Liver (tissue), 3 donors: Measurements from ENCODE around the gene PRDM2.

Source experiments
- EGR1 ChIP-seq, 2 donors: IDR thresholded peaks; 2 replicates each; pipeline ENCODE4 v1.6.1; 2016 to 2018; ENCODE audit warnings: antibody characterized with exemption in 2 of 2, low read depth in 2 of 2
- GABPA ChIP-seq, 2 donors: IDR thresholded peaks in 1 of 2; conservative IDR thresholded peaks in 1 of 2; 2 replicates each; pipeline ENCODE4 v1.6.1; 2016; ENCODE audit warnings: antibody characterized with exemption in 2 of 2, mild to moderate bottlenecking in 1 of 2, moderate library complexity in 1 of 2
- JUND ChIP-seq, 2 donors: IDR thresholded peaks; 2 replicates each; pipeline ENCODE4 v1.6.1; 2016; ENCODE audit warnings: antibody characterized with exemption in 2 of 2
- RXRA ChIP-seq, 2 donors: IDR thresholded peaks; 2 replicates each; pipeline ENCODE4 v1.6.1; 2017 to 2018; ENCODE audit warnings: antibody characterized with exemption in 2 of 2, mild to moderate bottlenecking in 1 of 2
- TAF1 ChIP-seq: conservative IDR thresholded peaks from 2 replicates; pipeline ENCODE4 v1.6.1; 2016; ENCODE audit warnings: antibody characterized with exemption, mild to moderate bottlenecking
- TF ChIP-seq, protein P1 (sequence below): fragments of 150-350 bp; IDR thresholded peaks from 2 replicates; pipeline ENCODE4 v1.5.1; 2017; ENCODE audit warnings: improper control_type of control experiment, low read depth, low read length; ENCODE audit not compliant: missing input control
- TF ChIP-seq, protein P2 (sequence below): IDR thresholded peaks from 2 replicates; pipeline ENCODE4 v1.6.1; 2016; ENCODE audit warnings: antibody characterized with exemption
- TF ChIP-seq, protein P3 (sequence below): IDR thresholded peaks from 2 replicates; pipeline ENCODE4 v1.6.1; 2016; ENCODE audit warnings: antibody characterized with exemption
- TF ChIP-seq, protein P4 (sequence below): IDR thresholded peaks from 2 replicates; pipeline ENCODE4 v1.6.1; 2016; ENCODE audit warnings: antibody characterized with exemption, mild to moderate bottlenecking
- donor health status: healthy.
- donor health status: healthy.

- TF ChIP-seq, protein P1, sequence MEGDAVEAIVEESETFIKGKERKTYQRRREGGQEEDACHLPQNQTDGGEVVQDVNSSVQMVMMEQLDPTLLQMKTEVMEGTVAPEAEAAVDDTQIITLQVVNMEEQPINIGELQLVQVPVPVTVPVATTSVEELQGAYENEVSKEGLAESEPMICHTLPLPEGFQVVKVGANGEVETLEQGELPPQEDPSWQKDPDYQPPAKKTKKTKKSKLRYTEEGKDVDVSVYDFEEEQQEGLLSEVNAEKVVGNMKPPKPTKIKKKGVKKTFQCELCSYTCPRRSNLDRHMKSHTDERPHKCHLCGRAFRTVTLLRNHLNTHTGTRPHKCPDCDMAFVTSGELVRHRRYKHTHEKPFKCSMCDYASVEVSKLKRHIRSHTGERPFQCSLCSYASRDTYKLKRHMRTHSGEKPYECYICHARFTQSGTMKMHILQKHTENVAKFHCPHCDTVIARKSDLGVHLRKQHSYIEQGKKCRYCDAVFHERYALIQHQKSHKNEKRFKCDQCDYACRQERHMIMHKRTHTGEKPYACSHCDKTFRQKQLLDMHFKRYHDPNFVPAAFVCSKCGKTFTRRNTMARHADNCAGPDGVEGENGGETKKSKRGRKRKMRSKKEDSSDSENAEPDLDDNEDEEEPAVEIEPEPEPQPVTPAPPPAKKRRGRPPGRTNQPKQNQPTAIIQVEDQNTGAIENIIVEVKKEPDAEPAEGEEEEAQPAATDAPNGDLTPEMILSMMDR: no peak
- TF ChIP-seq RXRA (IDR thresholded peaks at IDR 0.05) (no peak), EGR1 (IDR thresholded peaks at IDR 0.05; ENCODE audit: low read depth in 2 of 2) (no peak), GABPA (IDR thresholded peaks at IDR 0.05 in 1 of 2, conservative IDR thresholded peaks at IDR 0.05 in 1 of 2) (no peak), JUND (IDR thresholded peaks at IDR 0.05) (no peak), TAF1 (no peak)
- TF ChIP-seq, protein P2, sequence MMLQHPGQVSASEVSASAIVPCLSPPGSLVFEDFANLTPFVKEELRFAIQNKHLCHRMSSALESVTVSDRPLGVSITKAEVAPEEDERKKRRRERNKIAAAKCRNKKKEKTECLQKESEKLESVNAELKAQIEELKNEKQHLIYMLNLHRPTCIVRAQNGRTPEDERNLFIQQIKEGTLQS: no peak
- TF ChIP-seq, protein P3, sequence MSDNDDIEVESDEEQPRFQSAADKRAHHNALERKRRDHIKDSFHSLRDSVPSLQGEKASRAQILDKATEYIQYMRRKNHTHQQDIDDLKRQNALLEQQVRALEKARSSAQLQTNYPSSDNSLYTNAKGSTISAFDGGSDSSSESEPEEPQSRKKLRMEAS: no peak
- TF ChIP-seq, protein P4, sequence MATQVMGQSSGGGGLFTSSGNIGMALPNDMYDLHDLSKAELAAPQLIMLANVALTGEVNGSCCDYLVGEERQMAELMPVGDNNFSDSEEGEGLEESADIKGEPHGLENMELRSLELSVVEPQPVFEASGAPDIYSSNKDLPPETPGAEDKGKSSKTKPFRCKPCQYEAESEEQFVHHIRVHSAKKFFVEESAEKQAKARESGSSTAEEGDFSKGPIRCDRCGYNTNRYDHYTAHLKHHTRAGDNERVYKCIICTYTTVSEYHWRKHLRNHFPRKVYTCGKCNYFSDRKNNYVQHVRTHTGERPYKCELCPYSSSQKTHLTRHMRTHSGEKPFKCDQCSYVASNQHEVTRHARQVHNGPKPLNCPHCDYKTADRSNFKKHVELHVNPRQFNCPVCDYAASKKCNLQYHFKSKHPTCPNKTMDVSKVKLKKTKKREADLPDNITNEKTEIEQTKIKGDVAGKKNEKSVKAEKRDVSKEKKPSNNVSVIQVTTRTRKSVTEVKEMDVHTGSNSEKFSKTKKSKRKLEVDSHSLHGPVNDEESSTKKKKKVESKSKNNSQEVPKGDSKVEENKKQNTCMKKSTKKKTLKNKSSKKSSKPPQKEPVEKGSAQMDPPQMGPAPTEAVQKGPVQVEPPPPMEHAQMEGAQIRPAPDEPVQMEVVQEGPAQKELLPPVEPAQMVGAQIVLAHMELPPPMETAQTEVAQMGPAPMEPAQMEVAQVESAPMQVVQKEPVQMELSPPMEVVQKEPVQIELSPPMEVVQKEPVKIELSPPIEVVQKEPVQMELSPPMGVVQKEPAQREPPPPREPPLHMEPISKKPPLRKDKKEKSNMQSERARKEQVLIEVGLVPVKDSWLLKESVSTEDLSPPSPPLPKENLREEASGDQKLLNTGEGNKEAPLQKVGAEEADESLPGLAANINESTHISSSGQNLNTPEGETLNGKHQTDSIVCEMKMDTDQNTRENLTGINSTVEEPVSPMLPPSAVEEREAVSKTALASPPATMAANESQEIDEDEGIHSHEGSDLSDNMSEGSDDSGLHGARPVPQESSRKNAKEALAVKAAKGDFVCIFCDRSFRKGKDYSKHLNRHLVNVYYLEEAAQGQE: no peak
Measured at GRCh38 chr1:13782634-13783360, 82.8 kb downstream of the PRDM2 start.
